HG02759 (cell line): ENCODE data around the gene FAH.
A peak's percentile ranks its signal among the peaks of the same experiment; 100 is the strongest.
"Not testable (repeated sequence)": the region's sequence is repeated elsewhere in the genome, so short reads cannot be mapped to it uniquely, and the experiment has no call there.

ENCODE experiments used
- ATAC-seq: cut with Tn5 transposase; IDR thresholded peaks from one replicate; pipeline ENCODE4 v1.9.1; 2021; ENCODE audit warnings: mild to moderate bottlenecking, moderate library complexity; ENCODE audit not compliant: unreplicated experiment

Gene FAH

DNA sequence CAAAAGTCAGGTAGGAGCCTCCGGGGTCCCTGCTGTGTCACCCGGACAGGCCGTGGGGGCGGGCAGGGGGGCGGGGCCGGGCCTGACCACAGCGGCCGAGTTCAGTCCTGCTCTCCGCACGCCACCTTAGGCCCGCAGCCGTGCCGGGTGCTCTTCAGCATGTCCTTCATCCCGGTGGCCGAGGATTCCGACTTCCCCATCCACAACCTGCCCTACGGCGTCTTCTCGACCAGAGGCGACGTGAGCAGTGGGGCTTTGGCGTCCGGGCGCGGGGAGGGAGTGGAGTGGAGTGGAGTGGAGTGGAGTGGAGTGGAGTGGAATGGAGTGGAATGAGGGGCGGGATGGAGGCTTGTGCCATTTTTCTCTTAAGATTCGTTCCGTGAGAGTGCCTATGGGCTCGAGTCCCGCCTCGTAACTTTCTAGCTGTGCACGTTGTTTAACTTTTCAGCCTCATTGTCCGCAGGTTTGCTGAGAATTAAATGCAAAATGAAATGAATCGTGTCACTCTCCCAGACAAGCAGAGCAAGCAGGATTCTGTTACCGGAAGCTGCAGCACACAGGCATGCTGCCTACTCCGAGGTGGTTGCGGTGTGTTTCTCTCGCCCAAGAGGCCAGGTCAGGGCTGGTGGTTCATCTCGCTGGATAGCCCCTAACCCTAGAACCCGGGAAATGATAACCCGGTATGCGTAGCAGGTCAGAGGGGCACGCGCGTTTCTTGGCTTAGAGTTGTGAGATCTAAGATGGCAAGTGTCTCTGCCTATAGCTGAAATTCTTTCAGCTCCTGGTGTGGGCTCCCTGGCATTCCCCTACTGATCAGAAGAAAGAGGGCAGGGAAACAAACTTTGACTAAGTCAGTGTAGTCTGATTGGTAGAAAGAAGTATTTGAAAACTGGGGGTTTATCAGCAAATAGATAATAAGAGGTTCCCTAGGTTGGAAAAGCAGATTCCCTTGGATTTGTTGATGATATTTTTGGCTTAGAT is at the start of gene FAH:
Gene FAH, plus strand, starts transcription at position 104 of the 981 bp plus-strand sequence. Its CDS starts 56 bp downstream, at position 160.
- ATAC-seq, result peak; percentile 48

DNA sequence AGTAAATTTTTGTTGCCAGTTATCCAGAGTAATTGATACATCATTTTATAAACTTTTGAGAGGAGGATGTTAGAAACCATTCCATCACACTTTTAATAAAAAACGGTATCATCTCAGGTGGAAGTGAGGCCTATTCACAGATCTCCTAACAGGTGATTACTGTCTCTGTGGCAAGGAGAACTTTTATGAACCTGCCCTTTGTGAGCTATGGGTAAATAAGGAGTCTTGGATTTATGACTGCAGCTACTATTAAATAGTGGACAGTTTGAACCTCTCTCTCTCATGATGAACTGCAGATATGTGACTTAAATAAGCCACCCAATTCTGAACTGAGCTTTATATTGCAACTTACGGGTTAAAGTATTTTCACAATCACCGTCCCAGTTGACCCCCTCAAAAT is 47.6 kb upstream of the FAH start:
- ATAC-seq, result no peak

DNA sequence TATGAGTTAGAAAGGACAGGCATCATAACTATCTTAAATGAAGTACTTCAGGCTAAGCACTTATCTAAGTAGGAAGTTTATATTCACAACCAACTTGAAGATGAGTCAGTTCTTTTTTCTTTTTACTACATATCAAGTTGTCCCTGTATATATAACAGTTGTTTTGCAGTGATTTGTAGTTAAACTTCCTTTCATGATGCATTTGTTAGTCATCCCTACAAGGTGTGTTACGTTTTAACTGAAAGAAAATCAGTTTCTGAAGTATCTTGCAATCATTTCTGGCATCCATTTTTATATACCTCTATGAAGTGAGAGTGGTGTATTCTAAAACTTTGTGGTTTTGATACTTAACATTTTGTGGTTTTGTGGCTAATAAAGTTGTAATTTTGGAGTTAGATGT is 47.2 kb upstream of the FAH start:
- no peak for ATAC-seq

DNA sequence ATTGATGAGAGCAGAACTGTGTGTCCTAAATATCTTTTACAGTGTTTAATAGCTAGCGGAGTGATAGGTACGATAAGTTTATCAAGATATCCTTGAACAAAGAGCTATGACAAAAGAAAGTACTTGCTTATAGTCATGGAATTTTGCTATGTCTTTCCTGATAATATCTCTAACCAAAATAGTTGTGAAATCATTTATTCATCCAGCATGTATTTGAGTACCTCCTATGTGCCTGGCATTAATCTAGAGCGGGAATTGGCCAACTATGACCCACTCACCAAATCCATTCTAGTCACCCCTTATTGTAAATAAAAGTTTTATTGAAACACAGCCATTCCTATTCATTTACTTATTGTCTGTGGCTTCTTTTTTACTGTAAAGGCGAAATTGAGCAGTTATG is 46.7 kb upstream of the FAH start:
- no peak for ATAC-seq

DNA sequence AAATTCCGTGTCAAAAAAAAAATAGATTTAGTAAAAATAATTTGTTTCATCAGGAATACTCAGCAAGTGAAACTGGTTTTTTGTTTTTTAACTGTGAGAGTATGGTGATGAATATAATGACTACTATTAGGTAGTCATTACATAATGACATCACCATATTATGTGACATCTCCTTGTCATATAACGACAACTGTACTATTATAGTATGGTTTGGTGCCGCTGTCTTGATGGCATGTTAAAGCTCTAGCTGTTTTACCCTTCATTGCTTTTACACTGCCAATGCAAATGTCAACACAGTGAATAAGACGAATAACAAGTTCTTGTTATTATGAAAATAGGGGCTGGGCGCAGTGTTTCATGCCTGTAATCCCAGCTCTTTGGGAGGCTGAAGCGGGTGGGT is 45.6 kb upstream of the FAH start:
- no peak for ATAC-seq

DNA sequence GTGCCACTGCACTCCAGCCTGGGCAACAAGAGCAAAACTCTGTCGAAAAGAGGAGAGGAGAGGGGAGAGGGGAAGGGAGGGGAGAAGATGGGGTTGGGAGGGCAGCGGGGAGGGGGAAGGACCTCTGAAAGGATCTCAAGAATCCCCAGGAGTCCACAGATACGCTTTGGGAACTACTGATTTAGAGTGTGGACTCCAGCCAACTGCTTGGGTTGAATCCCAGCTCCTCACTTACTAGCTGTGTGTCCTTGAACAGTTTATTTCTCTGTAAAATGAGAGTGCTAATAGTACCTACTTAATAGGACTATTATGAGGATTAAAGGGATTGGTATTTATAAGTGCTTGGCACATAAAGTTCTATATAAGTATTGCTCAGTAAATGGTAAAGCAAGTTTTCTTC is 45.0 kb upstream of the FAH start:
- no peak for ATAC-seq

DNA sequence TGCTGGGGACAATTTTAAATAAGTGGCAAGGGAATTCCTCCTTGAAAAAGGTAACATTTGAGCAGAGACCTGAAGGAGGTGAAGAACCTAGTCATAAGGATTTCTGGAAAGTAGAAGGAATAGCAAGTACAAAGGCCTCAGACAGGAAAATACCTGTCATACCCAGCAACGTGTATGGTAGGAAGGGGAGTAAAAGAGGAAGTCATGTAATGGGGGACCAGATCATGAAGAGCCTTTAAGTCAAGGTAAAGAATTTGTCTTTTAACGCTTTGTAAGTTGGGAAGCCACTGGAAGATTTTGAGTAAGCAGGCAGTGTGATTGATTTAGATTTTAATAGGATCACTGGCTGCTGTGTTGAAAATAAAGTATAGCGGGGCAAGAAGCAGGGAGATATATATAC is 43.4 kb upstream of the FAH start:
- no peak for ATAC-seq

DNA sequence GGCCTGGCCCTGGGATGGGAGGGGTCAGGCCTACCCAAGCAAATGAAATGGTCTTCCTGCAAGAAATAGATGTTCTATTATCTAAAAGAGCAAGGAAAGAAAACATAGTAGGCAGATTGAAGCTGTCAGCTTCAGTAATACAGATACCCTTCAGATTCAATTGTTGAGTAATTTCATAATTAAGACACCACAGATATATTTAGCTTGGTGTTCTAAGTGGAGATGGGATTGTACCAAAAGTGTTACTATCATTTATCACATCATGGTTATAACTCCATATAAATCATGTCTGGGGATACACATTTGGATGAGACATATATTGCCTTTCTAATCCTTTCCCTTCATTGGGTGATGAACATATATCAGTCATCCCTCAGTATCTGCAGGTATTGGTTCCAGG is 41.9 kb upstream of the FAH start:
- ATAC-seq, result no peak

DNA sequence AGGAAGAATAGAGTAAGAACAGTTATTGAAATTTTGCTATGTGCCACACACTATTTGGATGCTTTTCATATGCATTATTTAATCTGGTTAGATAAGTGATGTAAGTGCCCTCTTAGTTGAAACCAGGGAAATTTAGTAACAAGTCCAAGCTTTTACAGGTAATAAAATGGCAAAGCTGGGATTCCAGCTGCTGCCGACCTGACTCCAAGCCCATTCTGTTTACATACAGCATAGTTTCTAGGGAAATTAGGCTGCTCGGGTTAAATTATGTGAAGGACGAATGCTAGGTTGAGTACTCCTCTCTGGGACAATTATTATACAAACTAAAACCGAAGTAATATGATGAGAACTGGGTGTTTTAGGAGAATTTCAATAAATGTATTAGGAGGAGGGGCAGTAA is 38.7 kb upstream of the FAH start:
- no peak for ATAC-seq

DNA sequence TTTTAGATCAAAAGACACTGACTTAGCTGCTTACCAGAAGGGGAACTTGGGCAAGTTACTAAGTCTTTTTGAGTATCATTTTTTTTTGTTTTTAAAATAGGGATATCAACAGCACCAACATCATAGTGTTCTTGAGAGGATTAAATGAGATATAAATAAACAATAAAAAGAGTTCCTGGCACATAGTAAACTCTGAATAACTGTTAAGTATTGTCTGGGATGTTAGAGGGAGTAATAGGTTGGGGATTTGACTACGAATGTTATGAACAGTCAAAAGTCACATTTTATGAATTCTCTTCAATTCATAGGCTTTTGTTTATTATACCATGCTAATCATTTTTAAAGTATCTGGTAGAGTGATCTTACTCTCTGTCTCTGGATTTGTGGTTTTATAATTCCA is 37.8 kb upstream of the FAH start:
- no peak for ATAC-seq

DNA sequence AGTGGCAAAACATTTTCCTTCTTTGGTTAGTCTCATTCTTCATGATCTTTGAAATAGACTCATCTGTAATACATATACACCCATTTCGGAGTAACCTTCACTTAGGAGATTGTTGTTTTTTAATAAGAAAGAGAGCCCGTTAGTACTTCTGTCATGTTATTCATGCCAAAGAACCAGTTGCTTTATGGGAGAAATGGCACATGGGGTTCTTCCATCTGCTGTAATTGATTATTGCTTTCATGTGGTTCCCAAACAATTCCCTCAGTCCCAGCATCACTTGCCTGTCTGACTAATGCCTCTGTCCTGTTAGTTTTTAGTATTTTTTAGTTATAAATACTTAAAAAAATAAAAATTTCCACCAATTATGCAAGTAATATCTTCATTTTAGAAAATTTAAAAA is 33.8 kb upstream of the FAH start:
- ATAC-seq, result no peak

DNA sequence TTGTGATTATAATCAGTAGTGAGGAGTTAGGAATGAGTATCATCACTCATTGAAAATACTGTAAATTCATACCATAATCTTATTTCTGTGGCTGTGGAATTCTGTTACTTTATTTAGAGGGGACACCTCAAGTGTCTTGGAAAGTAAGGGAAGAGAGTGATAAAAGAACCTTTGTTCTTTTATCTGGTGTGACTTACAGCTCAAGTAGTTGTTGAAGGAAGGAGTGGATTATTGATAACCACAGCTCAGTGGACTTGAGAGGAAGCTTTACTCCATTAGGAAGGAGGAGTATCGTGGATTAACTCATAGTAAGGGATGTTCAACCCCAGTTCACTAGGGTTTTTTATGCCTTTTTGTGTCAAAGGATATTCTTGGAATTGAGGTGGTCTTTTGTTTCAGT is 32.2 kb upstream of the FAH start:
- ATAC-seq, result no peak

DNA sequence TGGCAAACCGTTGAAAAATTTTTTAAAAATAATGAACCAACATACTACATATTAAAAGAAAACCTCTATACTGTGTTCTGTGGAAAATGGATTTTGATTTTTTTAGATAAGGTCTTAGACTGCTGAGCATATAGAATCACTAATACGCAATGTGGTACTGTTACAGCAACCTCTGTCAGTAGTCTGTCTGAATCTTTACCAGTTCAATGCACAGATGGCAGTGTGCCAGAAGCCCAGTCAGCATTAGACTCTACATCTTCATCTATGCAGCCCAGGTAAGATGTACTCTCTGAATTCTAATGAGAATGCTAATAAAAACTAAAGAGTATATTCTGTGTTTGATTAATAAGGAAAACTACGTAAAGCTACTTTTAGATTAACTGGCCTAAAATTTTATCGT is 31.3 kb upstream of the FAH start:
- no peak for ATAC-seq

DNA sequence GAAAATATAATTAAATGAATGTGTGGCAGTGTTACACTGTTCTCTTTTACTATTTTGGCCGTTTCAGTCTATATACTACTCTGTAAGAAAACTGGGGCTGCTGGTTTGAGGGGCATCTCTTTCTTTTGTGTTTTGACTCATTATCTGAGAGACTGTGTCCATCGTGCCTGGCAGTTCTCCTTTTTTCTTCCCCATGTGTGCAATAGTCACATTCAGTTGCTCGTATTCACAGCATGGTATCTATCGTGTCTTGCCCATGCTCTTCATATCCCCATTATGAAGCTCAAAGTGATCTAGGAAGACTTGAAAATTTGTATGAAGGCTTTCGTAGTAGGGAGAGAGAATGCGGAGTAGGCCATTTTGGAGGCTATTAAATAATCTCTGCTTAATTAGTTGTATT is 29.8 kb upstream of the FAH start:
- no peak for ATAC-seq

DNA sequence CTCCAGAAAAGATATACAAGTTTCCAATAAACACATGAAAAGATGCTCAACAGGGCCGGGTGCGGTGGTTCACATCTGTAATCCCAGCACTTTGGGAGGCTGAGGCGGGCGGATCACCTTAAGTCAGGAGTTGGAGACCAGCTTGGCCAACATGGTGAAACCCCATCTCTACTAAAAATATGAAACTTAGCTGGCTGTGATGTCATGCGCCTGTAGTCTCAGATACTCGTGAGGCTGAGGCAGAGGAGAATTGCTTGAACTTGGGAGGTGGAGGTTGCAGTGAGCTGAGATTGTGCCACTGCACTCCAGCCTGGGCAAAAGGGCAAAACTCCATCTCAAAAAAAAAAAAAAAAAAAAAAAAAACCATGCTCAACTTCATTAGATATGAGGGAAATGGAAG is 25.5 kb upstream of the FAH start:
- not testable (repeated sequence) for ATAC-seq

DNA sequence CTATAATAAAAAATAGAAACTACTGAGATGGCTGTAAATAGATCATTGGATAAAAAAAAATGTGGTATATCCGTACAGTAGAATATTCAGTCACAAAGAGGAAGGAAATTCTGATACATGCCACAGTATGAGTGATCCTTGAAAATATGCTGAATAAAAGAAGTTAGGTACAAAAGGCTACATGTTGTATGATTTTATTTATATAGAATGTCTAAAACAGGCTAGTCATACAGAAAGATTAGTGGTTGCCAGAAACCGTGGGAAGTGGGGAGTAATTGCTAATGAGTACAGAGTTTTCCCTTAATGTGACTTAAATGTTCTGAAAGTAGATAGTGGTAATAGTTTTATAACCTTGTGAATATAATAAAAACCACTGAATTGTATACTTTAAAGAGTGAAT is 24.9 kb upstream of the FAH start:
- ATAC-seq, result no peak

DNA sequence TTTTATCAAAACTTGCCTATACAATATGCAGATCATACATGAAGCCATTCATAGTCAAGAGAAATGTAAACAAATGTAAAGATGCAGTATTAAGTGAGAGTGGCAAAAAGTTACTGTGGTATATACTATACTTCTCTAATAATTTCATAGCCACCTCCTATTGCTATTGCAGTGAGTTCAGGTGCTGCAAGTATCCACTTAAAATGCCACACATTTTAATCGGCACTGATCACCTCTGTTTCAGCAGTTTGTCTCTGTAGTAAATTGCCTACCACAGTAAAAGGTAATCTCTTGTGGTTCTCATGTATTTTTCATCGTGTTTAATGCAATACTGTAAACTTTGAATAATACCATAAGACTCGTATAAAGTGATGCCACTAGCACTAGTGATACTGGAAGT is 20.4 kb upstream of the FAH start:
- ATAC-seq, result no peak

DNA sequence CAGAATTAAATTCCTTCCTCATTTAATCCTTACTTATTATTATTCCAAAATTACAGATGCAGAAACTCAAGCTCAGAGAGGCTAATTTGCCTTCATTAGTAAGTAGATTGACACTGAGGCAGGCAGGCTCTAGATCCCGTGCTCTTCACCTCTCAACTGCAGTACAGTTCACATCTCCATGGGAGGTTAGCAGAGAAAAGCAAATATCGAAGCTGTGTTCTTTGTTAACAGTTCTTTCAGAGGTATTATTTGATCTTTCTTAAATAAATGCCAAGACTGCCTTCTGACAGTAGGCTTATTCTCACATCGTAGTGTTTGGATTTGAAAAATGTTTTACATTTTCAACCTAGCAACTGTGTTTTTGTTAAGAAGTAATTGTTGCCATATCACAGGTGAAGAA is 15.9 kb upstream of the FAH start:
- no peak for ATAC-seq

DNA sequence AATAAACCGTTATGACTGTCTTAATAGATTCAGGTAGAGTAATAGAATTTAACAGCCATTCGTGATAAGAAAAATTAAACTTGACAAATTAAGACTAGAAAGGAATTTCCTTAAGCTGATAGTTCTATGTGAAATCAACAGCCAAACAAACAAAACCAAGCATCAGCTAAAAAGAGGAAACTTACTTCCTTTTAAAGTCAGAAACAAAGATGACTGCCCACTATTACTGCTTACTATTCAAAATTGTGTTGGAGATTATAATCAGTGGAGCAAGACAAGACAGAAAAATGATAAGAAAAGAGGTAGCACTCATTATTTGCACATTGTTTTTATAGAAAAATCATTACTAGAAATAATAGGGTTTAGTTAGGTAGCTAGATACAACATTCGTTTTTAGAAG is 13.8 kb upstream of the FAH start:
- ATAC-seq, result no peak

DNA sequence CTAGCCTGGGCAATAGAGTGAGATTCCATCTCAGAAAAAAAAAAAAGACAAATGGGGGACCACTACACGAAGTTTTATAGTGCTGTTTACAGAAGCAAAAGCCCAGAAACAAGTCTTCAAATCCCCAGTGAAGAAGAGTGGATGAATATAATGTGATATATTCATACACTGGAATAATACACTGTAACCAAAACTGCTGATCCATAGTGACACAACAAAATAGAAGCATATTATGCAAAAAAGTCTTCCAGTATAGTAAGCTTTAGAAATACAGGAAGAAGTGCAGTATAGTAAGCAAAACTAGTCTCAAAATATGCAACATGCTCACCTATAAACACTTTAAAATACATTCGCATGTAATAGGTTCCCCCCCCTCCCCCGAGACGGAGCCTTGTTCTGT is 11.9 kb upstream of the FAH start:
- no peak for ATAC-seq

DNA sequence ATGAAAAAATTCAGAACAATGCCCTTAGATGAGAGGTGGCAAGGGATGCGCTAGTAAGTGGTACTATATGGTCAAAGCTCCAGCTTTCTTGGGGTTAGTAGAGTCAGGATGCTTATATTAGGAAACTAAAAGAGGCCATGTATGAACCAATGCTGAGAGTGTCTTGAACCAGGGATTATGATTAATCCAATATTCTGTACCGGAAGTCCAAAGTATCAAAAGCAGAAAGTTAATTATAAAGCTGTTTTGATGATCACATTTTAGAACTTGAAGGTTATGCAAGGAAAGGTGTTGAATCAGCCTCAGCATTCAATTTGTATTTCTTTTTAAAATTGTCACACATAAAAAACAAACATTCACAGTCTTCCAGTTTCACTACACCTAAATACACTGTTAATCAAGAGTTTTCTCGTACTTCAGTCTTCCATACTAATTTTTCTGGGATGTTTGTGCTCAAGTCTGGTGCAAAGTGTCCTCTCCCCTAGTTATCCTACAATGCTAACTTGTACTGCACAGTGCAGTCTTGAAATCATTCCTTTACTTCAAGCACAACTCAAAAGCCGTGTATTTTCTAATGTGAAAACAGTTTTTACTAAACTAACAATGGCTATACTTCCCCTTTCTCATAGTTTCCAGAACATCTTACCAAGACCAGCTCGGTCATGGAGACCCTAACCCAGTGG is 10.7 kb upstream of the FAH start:
- ATAC-seq, result no peak

DNA sequence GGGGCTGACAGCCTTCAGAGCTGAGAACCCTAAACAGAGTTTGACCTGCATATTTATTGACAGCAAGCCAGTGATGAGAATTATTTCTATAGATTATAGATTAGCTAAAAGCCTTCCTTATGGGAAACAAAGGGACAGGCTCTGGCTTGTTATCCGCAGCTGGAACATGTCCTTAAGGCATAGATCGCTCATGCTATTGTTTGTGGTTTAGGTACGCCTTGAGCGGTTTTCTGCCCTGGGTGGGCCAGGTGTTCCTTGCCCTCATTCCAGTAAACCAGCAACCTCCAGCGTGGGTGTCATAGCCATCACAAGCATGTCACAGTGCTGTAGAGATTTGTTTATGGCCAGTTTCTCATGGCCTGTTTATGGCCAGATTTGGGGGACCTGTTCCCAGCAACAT is 10.2 kb upstream of the FAH start:
- ATAC-seq, result no peak
